AG09309 (cell line): ENCODE measurements around the gene TULP1.

Experiments
- DNase-seq: peaks from one replicate; pipeline ENCODE4 v3.0.0-alpha.2; 2010; ENCODE audit warnings: low read depth
- H3K4me3 ChIP-seq: 2 replicates; pipeline ENCODE4 v1.5.1; 2011; ENCODE audit warnings: mild to moderate bottlenecking, low read depth, low read length, moderate library complexity; ENCODE audit not compliant: control insufficient read depth
- TF ChIP-seq, protein P1 (sequence below): IDR thresholded peaks from 2 replicates; pipeline ENCODE4 v1.5.1; 2011; ENCODE audit warnings: mild to moderate bottlenecking, low read depth, low read length, inconsistent platforms; ENCODE audit not compliant: insufficient read depth, control insufficient read depth; ENCODE audit errors: missing control alignments

Gene TULP1

DNA sequence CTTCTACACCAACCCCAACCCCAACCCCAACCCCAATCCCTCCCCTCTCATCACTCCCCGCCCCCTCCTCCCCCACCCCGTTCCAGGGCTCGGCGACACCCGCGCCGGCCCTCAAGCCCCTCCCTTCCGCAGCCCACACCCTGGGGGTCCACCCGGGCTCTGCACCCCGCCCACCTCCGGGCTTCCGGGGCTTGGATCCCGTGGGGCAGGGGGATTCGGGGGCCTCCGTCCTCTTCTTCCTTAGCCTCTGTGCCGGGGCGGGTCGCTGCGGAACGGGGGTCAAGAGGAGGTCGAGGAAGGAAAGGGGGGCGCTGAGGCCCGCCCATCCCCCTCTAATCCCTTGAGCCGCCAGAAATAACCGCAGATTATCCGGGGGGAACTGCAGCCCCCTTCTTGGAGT, 690 bp downstream of the TULP1 start:
- no peak for DNase-seq
- TF ChIP-seq, protein P1, sequence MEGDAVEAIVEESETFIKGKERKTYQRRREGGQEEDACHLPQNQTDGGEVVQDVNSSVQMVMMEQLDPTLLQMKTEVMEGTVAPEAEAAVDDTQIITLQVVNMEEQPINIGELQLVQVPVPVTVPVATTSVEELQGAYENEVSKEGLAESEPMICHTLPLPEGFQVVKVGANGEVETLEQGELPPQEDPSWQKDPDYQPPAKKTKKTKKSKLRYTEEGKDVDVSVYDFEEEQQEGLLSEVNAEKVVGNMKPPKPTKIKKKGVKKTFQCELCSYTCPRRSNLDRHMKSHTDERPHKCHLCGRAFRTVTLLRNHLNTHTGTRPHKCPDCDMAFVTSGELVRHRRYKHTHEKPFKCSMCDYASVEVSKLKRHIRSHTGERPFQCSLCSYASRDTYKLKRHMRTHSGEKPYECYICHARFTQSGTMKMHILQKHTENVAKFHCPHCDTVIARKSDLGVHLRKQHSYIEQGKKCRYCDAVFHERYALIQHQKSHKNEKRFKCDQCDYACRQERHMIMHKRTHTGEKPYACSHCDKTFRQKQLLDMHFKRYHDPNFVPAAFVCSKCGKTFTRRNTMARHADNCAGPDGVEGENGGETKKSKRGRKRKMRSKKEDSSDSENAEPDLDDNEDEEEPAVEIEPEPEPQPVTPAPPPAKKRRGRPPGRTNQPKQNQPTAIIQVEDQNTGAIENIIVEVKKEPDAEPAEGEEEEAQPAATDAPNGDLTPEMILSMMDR, result no peak
- no peak overlapping the region for H3K4me3 ChIP-seq

DNA sequence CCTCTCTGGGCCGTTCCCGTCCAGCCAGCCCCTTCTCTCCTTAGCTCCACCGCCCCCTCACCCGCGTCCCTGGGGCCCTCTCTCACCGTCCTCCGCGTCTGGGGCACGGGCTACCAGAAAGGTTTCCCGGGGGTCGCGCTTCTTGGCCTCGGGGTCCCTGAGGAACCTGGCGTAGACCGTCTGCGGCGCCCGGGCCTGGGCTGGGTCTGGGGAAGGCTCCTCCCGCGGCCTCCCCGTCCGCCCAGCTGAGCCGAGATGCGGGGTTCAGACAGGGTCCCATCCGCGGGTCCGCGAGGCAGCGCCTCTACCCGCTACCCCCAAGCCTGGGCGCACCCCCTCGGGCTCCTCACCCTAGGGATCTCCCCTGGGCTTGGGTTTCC, 1.1 kb downstream of the TULP1 start:
- TF ChIP-seq, protein P1, result no peak
- DNase-seq, result no peak
- no peak overlapping the region for H3K4me3 ChIP-seq

DNA sequence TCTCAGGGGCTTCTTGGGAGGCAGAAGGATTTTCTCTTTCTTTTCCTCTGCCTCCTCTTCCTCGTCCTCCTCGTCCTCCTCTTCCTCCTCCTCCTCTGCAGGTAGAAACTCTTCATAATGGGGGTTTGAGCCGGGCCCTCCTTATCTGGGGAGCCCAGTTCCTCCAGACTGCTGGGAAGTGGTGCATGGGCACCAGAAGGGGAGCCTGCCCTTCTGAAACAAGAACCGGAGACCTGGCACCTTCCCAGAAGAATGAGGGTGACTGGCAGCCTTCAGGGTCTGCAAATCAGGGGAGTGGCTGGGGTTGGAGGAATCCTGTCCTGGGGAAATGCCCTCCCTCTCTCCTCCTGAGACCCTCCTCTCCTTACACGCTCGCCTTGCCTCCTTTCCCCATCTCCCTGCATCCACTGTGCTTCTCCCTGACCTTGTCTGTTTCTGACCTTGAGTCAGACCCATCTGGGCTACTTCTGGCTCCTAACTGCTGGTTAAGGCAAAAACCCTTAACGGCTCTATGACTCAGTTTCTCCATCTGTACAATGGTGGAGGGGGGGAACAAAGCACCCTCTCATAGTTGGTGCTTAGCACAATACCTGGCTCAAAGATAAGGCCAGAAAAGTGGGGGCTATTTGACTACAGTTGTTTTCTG, 1.7 kb downstream of the TULP1 start:
- TF ChIP-seq, protein P1, result no peak
- H3K4me3 ChIP-seq, result no peak overlapping the region
- no peak for DNase-seq

DNA sequence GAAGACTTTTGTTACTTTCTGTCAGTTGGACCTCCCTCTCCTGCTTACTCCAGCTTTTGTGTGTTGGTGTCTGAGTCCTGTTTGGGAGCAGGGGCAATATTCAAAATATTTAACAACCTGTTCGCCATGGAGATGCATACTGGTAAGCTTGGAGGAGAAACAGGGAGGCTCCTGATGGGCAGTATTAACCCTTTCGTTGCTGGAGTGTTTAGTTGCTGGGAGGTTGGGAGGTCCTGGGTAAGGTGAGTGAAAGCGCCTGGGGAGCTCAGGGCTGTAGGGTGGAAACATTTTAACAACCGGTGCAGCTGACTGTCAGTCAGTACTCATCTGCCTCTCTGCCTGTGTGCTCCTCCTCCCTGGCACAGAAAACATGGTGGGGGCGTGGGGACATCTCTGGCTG, 4.2 kb downstream of the TULP1 start:
- TF ChIP-seq, protein P1, result no peak
- no peak overlapping the region for H3K4me3 ChIP-seq
- no peak for DNase-seq

DNA sequence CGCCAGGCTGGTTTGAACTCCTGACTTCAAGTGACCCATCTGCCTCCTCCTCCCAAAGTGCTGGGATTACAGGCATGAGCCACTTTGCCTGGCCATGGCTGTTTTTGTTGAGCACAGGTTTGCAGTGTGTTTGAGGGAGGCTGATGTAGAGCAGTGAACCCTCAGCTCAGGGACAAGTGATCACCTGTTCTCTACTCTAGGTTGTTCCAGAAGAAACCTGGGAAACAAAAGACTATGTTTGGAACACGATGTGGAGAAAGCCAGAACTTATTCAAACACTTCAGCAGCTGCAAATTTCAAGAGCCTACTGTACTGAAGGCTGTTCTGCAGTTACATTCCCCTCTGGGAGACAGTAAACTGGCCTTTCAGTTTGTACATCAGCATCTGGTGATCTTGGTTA, 4.7 kb downstream of the TULP1 start:
- TF ChIP-seq, protein P1, result no peak
- no peak overlapping the region for H3K4me3 ChIP-seq
- no peak for DNase-seq

DNA sequence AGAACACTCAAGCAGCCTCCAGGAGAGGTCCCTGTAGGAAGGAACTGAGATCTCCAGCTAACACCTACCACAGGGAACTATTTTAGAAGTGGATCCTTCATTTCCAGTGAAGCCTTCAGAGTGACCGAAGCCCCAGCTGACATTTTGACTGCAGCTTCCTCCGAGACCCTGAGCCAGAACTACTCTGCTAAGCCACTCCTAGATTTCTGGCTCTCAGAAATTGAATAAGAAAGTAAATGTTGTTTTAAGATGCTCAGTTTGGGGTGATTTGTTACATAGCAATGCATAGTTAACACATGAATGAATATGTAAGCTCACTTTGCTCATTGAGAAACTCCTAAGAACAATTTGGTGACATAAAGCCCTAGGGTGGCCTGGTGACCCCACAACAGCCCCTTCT, 5.5 kb downstream of the TULP1 start:
- no peak for DNase-seq
- TF ChIP-seq, protein P1, result no peak
- H3K4me3 ChIP-seq, result no peak overlapping the region

DNA sequence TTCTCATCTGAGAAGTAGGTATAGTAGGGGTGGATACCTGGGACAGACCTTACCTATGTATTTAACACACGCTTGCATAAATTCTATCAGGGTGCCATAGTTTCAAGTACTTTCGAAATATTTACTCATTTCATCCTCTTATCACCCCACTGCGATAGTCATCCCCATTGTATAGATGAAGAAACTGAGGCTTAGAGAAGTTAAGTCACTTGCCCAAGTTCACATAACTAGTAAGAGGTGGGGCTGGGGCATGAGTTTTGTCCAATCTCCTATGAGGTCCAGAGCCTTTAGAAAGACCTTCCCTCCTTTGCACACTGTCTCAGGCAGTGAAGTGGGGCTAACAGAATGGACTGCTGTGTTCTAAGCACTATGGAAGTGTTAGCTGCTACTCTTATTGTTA, 6.2 kb downstream of the TULP1 start:
- H3K4me3 ChIP-seq, result no peak overlapping the region
- TF ChIP-seq, protein P1, result no peak
- DNase-seq, result no peak
